G401.6 (cell line): ENCODE data around the gene ZKSCAN1.
"Not testable (repeated sequence)": the region's sequence is repeated elsewhere in the genome, so short reads cannot be mapped to it uniquely, and the experiment has no call there.

Experiments
- FAIRE-seq: peaks from 2 replicates; lab custom pipeline; 2012; peaks lifted over from hg19 to GRCh38; lab: Jason Lieb, UNC

The ZKSCAN1 gene

DNA sequence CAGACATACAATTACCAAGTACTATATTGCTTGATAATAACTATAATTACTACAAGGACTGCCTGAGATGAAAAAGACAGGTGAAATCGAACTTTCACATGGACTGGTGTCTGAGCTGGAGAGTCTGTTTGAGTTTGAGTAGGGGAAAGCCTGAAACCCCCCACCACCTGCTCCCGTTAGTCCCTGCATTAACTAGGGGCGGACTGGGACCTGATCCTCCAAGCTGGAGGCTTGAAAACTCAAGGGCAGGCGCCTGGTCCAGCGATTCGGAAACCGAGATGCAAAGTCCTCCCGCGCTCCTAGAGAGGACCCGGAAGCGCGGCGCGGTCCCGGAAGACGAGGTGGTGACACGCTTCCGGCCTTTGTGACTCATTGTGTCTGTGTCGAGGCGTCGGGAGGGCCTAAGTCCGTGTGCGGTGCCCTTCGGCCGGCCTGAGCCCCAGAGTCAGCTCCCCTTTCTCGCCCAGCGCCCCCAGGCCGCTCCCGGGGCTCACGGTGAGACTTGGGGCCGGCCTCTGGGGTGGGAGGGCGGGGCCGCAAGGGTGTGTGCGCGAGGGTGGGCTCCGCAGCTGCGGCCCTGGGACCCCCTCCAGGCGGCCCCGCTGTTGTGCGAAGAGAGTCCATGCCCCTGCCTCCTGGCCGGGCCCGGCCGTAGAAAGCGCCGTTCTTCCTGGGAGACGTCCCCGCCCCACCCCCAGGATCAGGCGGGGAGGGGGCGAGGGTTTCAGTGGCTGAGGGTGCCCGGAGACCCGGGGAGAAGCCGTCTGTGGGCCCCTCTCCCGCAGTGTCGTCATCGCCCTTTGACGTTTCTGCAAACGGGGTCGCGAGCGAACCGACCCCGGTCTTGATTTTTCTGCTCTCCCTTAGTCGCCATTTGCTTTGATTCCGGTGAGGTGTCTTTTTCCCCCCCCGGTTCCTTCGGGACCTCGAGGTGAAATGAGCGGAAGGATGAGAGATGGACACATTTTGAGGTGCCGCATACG is at the start of gene ZKSCAN1:
Gene ZKSCAN1, plus strand, starts transcription at position 365 of the 983 bp plus-strand sequence. CDS start 7,911 bp downstream, outside the sequence.
- peak; percentile 72 for FAIRE-seq

DNA sequence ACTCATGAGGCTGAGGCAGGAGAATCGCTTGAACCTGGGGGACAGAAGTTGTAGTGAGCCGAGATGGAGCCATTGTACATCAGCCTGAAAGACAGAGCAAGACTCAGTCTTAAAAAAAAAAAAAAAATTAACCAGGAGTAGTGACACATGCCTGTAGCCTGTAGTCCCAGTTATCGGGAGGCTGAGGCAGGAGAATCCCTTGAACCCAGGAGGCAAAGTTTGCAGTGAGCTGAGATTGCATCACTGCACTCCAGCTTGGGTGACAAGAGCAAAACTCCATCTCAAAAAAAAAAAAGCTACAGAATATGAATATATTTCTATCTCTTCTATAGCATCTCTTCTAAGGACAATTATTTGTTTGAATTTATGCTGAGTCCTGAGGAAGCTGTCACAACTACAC is 46.1 kb upstream of the ZKSCAN1 start:
- FAIRE-seq: no peak

DNA sequence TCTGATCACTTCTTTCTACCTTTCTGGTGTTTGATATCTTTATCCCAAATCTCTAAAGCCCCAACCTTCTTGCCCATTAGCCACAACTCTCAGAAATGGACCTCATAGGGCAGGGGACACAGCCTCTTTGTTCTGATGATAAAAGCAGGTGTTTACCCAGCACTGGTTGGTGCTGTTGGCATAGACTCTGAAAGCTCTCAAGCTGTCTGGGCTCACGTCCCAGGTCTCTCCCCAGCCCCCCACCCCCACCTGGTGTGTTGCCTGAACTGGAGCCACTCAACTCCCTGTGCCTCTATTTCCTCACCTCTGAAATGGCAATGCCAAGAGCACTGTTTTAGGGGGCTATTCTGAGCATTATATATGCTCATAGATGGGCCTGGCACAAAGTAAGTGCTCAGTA is 45.6 kb upstream of the ZKSCAN1 start:
- not testable (repeated sequence) for FAIRE-seq

DNA sequence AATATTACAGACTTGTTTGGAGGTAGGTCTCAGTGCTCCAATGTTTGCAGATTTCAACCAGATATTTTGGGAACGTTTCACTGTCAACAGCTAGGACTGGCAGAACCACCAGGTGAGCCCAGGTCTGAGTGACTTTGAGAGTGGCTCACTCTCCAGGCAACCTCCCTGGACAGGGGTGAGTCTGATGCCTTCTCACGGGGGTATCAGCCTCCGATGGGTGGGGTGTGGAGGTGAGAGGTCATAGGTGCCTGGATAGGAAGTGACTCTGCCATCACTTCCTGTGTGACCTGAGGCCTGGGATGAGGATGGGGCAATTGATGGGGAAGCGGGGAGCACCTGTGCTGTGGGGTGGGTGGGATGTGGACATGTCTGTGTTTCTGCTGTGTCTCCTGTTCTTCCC is 44.2 kb upstream of the ZKSCAN1 start:
- no peak for FAIRE-seq

DNA sequence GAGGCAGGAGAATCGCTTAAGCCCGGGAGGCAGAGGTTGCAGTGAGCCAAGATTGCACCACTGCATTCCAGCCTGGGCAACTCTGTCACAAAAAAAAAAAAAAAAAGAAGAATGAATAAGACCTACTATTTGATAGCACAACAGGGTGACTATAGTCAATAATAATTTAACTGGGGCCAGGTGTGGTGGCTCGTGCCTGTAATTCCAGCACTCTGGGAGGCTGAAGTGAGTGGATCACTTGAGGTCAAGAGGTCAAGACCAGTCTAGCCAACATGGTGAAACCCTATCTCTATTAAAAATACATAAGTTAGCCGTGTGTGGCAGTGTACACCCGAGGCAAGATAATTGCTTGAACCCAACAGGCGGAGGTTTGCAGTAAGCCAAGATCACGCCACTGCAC is 41.6 kb upstream of the ZKSCAN1 start:
- FAIRE-seq: not testable (repeated sequence)

DNA sequence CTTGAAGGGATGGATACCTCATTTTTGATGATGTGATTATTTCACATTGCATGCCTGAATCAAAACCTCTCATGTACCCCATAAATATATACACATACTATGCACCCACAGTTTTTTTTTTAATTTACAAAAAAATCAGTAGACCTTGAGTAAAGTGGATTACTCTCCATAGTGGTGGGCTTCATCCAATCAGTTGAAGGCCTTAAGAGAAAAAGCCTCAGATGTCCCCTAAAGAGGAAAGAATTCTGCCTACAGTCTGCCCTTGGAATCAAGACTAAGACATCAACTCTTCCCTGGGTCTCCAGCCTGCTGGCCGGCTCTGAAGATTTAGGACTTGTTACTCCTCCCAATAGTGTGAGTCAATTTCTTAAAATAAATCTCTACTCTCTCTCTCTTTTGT is 40.7 kb upstream of the ZKSCAN1 start:
- FAIRE-seq: no peak

DNA sequence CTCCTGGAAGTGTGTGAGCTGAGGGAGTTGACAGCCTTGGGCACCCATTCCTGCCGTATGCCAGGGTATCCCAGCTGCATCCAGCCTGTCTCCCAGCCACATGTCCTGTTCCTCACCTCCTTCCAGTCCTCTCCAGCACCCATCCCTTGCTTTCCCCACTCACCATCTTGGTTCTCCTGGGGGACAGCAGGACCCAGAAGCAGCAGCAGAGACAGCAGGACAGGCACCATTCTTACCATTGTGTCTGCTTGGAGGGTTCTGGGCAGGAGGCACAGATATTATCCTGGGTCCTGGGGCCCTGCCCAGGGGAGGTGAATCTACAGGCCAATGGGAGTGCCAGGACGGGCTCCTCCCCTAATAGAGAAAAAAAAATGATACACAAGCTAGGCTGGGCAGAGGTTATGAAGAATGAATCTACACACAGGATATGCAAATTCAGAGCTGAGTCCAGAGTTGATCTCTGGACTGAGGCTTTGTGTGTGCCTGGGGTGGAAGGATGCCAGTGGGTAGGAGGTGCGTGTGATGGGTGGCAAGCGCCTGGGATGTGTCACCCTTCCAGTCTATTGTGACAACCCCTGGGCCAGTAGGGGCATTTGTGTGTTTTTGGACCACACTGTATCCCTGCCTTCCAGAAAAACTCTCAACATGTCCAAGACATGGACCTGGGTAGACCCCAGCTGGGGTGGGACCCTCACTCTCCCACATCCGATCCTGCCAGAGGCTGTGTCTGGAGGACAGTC is 39.4 kb upstream of the ZKSCAN1 start, which contains the start of gene AZGP1:
Gene AZGP1, minus strand, starts transcription at position 250 of the 740 bp plus-strand sequence. Its CDS starts 11 bp downstream, at position 239.
- FAIRE-seq: no peak

DNA sequence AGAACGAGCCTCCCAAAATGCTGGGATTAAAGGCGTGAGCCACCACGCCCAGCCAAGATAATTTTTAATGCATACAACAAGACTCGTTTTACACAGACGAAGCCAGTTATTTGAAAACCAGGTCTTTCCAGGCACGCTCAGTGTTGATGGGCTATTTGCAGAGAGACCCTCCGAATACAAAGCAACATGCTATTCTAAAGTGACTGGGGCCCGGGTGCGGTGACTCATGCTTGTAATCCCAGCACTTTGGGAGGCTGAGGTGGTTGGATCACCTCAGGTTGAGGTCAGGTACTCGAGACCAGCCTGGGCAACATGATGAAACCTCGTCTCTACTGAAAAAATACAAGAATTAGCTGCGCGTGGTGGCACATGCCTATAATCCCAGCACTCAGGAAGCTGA is 38.8 kb upstream of the ZKSCAN1 start:
- no peak for FAIRE-seq

DNA sequence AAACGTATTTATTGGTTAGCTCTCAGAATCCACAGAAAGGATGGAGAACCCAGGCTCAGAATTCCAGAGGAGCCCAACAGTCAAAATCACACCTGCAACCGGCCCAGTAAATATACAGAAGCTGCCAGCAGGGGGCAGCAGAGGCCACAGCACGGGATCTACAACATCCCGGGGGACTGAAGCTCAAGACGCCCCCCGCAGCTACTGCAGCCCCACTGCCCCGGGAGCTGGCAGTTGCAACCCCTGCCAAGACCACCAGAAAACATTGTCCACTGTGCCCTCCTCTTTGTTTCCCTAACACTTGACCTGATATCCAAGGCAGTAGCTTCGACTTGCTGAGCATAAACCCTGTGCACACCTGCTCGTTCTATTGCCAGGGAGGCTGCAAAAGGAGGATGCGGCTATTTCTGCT is 35.6 kb upstream of the ZKSCAN1 start:
- peak; percentile 25 for FAIRE-seq

DNA sequence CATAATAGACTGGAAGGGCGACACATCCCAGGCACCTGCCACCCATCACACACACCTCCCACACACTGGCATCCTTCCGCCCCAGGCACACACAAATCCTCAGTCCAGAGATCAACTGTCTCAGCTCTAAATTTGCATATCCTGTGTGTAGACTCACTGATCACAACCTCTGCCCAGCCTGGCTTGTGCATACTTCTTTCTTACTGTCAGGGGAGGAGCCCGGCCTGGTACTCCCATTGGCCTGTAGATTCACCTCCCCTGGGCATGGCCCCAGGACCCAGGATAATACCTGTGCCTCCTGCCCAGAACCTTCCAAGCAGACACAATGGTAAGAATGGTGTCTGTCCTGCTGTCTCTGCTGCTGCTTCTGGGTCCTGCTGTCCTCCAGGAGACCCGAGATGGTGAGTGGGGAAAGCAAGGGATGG is 34.9 kb upstream of the ZKSCAN1 start:
- not testable (repeated sequence) for FAIRE-seq

DNA sequence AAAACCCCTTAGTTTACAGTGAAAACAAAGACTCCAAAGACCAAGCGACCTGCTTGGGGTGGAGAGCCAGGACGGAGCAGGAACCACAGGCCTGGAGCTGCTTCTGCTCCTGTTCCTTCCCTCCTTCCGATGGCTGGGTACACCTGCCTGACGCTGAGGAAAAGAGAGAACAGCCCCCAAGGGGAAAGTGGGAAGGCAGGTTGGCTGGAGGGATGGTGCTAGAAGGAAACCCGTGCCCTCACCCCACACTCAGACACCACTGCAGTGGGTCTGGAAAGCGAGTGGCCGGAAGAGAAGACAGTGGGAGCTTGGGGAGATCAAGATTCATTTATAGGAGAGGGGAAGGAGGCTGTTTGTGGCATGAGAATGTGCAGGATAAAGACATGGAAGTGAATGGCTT is 34.3 kb upstream of the ZKSCAN1 start:
- FAIRE-seq: not testable (repeated sequence)

DNA sequence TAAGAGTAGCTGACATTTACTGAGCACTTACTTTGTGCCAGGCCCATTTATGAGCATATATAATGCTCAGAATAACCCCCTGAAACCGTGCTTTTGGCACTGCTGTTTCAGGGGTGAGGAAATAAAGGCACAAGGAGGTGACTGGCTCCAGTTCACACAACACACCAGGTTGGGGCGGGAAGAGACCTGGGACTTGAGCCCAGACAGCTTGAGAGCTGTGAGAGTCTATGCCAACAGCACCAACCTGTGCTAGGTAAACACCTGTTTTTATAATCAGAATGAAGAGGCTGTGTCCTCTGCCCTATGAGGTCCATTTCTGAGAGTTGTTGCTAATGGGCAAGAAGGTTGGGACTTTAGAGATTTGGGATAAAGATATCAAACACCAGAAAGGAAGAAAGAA is 30.8 kb upstream of the ZKSCAN1 start:
- no peak for FAIRE-seq

DNA sequence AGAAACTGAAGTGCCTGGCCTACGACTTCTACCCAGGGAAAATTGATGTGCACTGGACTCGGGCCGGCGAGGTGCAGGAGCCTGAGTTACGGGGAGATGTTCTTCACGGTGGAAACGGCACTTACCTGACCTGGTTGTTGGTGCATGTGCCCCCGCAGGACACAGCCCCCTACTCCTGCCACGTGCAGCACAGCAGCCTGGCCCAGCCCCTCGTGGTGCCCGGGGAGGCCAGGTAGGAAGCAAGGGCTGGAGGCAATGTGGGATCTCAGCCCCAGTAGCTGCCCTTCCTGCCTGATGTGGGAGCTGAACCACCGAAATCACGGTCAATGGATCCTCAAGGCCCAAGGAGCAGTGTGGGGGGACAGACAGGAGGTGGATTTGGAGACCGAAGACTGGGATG is 28.1 kb upstream of the ZKSCAN1 start:
- FAIRE-seq: not testable (repeated sequence)

DNA sequence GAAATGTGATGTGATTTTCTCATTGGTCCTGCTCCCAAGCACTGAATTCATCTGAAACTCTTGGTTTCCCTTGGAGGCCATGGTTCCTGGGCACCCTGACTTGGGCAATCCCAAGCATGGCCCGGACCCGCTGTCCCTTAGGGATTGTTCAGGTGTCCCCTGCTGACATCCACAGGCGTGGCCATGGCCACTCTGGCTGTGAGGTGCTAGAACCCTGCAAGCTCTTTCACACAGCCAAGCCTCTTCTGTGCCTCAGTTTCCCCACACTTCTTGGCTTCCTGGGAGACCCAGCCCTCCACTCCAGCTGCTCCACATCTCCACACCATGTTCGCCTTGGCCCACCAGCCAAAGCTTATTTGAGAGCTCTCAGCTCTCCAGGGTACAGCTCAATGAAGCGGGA is 27.6 kb upstream of the ZKSCAN1 start:
- FAIRE-seq: no peak

DNA sequence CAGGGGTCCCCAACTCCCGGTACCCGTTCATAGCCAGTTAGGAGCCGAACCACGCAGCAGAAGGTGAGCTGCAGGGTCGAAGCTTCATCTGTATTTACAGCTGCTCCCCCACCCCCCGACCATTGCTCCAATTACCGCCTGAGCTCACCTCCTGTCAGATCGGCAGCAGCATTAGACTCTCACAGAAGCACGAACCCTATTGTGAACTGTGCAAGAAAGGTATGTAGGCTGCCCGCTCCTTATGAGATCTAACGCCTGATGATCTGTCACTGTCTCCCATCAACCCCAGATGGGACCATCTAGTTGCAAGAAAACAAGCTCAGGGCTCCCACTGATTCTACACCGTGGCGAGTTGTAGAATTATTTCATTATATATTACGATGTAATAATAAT is 24.9 kb upstream of the ZKSCAN1 start:
- FAIRE-seq: no peak

DNA sequence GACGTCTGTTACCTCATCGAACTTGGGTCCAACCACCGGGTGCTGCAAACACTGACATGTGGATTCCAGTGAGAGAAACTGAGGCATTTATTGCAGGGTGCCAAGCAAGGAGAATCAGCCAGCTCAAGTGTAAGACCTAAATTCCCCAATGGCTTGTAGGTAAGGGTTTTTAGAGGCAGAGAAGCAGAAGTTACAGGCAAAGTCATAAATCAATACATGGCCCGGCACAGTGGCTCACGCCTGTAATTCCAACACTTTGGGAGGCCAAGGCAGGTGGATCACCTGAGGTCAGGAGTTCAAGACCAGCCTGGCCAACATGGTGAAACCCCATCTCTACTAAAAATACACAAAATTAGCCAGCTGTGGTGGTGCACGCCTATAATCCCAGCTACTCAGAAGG is 23.9 kb upstream of the ZKSCAN1 start:
- FAIRE-seq: not testable (repeated sequence)

DNA sequence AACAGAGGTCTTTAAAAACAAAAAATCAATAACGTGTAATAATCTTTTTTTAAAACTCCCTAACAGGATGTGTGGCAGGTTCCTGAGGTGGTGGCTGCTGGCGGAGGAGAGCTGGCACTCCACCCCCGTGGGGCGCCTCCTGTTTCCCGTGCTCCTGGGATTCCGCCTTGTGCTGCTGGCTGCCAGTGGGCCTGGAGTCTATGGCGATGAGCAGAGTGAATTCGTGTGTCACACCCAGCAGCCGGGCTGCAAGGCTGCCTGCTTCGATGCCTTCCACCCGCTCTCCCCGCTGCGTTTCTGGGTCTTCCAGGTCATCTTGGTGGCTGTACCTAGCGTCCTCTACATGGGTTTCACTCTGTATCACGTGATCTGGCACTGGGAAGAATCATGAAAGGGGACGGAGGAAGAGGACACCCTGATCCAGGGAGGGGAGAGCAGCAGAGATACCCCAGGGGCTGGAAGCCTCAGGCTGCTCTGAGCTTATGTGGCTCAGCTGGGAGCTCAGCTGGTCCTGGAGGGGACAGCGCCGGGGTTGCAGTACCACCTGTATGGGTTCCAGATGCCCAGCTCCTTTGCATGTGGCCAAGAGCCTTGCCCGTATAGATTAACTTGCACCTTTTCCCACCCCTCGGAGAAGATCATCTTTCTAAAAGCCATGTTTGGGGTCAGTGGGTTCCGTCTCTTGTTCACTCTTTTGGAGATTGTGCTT is 22.9 kb upstream of the ZKSCAN1 start:
- FAIRE-seq: no peak

DNA sequence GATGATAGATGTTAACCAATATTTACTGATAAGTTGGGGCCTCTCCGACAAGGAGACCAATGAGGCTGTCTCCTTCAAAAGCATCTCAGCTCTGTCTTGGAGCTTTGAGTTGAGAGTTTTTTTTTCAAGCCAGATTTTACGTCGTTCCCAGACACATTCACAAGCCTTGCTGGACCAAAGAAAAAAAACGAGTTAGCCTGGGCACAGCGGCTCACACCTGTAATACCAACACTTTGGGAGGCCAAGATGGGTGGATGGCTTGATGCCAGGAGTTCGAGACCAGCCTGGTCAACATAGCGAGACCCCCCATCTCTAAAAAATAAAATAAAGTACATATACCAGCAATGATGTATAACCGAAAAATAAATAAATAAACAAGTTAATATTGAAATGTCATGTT is 20.6 kb upstream of the ZKSCAN1 start:
- no peak for FAIRE-seq

DNA sequence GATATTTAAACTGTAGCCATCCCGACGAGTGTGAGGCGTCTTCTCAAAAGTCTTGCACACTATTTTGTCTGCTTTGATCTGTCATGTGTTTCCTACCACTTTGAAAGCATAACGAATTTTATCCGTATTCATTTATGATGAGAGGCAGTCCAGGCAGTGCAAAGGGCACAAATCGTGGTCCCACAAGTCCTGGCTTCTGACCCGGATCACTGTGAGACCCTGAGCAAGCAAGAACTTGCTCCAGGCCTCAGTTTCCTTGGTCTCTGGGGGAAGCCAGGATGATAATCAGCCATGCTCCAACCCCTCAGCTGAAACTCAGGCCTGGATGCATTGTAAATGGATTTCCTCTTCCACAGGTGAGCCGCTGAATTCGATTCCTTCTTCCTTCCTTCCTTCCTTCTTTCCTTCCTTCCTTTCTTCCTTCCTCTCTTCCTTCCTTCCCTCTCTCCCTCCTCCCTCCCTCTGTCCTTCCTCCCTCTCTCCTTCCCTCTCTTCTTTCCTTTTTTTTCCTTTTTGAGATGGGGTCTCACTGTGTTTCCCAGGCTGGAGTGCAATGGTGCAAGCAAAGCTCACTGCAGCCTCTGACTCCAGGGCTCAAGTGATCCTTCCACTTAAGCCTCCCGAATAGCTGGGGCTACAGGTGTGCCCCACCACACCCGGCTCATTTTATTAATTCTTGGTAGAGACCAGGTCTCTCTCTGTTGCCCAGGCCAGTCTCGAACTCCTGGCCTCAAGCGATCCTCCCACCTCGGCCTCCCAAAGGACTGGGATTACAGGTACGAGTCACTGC is 18.4 kb upstream of the ZKSCAN1 start:
- no peak for FAIRE-seq

DNA sequence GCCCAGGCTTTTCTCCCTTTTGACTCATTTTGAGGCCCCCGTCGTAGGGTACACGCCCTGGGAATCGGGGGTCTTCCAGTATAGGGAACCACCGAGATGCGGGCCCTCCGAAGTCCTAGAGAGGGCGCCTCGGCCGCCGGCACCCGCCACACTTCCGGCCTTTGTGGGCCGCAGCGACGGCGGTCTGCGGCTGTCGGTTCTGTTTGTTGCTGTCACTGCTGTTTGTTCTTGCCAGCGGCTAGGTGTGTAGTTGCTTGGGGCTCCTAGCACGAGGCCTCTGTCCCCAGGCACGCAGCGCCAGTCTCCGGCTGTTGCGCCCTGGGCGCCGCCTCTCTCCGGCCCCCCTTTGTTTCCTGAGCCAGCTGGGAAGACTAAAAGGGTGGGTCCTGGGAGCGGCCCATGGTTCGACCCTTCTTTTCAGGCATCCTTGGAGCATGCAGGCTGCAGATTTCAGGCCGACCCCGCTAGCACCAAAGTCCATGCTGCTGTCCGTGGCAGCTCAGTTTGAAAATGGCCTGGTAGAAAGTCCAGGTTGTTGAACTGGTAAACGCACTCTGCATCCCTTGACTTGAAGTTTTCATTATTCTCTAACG is 17.8 kb upstream of the ZKSCAN1 start:
- no peak for FAIRE-seq

DNA sequence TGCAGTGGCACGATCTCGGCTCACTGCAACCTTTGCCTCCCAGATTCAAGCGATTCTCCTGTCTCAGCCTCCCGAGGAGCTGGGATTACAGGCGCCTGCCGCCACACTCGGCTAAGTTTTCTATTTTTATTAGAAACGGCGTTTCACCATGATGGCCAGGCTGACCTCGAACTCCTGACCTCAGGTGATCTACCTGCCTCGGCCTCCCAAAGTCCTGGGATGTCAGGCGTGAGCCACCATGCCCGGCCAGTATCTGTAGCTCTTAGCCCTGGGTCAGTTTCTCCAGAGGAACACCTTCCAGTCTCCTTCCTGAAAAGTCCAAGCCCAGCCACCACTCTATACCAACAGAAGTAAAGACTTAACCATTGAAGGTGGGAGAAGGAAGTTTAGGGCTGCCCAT is 15.2 kb upstream of the ZKSCAN1 start:
- FAIRE-seq: no peak
